Measurements from ENCODE around the gene PTPN3.
"Not testable (repeated sequence)": the region's sequence is repeated elsewhere in the genome, so short reads cannot be mapped to it uniquely, and the experiment has no call there.

The PTPN3 gene, protein sequence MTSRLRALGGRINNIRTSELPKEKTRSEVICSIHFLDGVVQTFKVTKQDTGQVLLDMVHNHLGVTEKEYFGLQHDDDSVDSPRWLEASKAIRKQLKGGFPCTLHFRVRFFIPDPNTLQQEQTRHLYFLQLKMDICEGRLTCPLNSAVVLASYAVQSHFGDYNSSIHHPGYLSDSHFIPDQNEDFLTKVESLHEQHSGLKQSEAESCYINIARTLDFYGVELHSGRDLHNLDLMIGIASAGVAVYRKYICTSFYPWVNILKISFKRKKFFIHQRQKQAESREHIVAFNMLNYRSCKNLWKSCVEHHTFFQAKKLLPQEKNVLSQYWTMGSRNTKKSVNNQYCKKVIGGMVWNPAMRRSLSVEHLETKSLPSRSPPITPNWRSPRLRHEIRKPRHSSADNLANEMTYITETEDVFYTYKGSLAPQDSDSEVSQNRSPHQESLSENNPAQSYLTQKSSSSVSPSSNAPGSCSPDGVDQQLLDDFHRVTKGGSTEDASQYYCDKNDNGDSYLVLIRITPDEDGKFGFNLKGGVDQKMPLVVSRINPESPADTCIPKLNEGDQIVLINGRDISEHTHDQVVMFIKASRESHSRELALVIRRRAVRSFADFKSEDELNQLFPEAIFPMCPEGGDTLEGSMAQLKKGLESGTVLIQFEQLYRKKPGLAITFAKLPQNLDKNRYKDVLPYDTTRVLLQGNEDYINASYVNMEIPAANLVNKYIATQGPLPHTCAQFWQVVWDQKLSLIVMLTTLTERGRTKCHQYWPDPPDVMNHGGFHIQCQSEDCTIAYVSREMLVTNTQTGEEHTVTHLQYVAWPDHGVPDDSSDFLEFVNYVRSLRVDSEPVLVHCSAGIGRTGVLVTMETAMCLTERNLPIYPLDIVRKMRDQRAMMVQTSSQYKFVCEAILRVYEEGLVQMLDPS

GRCh38 chr9:109498195-109499092 lies at the start of gene PTPN3:
Gene PTPN3, minus strand, starts transcription at chr9:109498307. Its CDS starts 34,873 bp downstream, at chr9:109463434.
- DNase-seq: no peak

DNA sequence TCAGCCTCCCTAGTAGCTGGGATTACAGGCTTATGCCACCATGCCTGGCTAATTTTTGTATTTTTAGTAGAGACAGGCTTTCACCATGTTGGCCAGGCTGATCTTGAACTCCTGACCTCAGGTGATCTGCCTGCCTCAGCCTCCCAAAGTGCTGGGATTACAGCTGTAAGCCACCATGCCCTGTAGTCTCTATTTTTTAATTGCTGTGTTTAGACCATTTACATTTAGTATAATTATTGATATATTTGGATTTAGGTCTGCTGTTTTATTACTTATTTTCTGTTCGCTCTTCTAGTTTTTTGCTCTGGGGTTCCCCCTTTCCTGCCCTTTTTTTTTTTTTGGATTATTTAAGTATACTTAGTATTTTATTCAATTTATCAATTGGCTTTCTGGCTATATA lies 46.8 kb upstream of the PTPN3 start:
- not testable (repeated sequence) for DNase-seq

GRCh38 chr9:109542922-109543321 lies 44.8 kb upstream of the PTPN3 start:
- DNase-seq: no peak

- DNase-seq: no peak
Observed at GRCh38 chr9:109538346-109538745, 40.2 kb upstream of the PTPN3 start.

DNA sequence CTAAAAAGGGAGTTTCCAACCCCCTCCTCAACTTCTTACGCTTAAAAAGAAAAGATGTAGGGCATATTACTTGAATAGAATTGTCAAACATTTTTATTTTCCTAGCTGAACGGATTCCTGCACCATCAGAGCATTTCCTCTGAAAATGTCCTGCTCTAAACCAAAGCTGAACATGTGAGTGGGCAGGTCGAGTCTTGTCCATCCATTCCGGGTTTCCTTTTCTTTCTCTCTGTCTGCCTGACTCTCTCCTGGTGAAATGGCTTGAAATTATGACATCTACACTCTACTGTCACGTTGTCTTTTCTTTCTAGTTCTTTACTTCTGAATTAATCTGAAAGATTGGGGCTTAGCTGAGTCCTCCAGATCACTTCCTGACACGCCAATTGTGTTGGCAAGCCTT lies 39.2 kb upstream of the PTPN3 start:
- DNase-seq: no peak

DNA sequence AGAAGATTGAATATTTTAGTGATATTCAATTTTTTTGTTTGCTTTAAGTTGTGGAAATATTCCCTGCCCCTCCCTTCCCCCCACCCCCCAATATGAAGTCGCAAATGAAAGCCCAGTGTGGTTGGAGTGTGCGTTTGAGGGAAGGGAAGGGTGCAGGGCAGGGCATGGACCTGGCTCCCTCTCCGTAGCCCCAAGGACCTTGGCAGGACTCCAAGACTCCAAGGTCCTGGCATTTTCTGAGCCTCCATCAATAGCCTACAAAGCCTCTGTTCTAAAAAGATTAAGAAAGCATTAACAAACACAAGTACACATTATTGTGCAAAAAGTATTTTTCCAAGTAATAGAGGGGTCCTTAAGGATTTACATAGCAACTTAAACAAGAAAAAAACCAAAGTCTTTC lies 38.8 kb upstream of the PTPN3 start:
- no peak for DNase-seq

DNA sequence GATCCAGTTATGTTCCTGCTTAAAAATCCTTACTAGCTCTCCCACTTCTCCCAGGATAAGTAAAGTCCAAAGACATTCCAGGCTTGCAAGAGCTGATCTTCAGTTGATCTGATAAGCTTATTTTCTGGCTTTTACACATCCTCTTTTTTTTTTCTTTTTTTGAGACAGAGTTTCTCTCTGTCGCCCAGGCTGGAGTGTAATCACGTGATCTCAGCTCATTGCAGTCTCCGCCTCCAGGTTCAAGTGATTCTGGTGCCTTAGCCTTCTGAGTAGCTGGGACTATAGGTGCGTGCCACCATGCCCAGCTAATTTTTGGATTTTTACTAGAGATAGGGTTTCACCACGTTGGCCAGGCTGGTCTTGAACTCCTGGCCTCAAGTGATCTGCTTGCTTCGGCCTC lies 37.3 kb upstream of the PTPN3 start:
- no peak for DNase-seq

- DNase-seq: no peak
Observed at GRCh38 chr9:109534151-109534550, 36.0 kb upstream of the PTPN3 start.

DNA sequence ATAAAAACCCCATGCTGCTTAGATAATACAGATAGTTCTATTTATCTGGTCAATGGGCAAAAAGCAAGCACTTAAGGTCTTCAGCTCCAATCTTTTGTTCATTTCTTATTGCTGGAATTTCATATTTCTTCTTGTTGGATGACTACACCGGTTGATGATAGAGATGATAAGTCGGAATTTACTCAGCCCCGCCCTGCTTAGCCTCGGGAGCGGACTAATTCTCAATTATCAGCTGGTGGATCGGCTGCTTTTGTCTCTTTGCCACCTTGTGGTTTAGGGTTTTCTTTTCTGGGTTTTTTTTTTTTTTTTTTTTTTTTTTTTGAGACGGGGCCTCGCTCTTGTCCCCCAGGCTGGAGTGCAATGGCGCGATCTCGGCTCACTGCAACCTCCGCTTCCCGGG lies 34.5 kb upstream of the PTPN3 start:
- not testable (repeated sequence) for DNase-seq

DNA sequence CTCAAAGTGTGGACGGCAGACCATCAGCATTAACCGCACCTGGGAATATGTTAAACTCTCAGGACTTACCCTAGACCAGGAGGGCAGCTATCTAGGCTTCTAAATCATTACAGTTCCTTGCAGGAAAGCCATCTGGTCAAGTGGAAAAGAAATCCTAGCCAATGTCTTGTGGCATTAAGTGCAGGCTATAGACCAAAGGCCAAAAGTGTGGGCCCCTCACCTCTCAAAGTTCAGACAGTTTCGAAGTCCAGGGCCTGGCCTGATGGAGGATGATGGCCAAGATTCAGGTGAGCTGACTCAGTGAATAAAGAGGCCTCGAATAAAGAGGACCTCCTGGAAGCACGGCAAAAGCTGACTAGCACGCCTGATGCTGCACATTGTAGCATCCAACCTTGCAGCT lies 24.0 kb upstream of the PTPN3 start:
- DNase-seq: no peak

DNA sequence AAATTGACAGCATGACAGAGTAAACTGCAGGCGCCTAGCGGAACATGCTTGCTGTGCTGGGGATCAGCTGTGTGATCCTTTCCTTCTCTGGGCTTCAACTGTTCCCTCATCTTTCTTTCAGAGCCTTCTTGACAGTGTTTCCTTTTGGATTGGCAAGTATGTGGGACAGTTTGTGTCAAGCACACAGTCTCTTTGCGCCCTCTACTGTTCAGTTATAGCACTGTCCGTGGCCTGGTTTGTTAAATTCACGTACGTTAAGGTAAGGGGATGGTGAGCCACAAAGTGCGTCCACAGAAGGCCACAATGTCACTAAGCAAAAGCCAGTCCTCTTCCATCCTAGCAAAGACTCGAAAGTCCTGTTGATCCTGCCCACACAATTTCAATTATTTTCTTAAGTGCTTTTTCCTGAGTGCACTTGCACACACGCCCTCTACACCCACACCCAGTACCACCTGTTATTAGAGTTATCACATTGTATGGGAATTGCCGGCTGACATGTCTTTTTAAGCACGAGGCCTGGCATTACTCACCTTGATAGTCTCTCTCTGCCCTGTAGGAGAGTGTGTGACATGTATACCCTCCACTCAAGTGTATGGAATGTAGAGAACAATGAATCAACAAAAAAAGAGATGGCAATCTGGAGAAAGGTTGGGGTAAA lies 22.5 kb upstream of the PTPN3 start:
- DNase-seq: peak; percentile 62

DNA sequence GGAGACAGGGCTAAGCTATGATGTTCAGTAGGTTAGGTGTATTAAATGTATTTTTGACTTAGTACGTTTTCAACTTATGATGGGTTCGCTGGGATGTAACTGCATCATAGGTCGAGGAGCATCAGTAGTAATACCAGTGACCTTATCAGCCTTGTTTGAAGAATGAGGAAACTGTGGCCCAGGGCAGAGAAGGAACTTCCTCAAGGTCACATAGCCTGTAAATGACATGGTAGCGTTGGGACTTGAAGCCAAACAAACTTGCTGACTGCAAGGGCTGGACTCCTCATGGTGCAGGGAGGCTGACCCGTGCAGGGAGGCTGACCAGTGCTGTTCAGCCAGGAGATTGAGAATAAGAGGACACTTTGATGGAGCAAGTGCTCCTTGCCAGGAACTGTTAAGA lies 21.3 kb upstream of the PTPN3 start:
- no peak for DNase-seq

- no peak for DNase-seq
Observed at GRCh38 chr9:109518621-109519335, 20.7 kb upstream of the PTPN3 start.

- DNase-seq: no peak
Observed at GRCh38 chr9:109517901-109518377, 19.8 kb upstream of the PTPN3 start.

DNA sequence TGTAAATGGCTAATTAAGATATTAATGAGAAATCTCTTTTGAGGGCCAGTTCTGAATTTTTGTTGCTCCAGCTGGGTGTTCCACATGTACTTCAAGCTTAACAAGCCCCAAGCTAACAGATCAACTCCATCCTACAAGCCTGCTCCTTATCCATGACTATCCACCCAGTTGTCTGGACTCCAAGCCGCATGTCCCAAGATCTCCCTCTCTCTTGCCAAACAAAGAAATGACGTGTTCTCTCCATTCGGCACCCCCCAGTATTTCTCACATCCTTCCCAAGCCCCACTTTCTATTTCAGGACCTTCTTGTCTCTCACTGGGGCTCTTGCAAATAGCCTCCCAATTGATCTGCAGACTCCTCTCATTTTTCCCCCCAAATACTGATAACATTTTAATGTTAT lies 15.8 kb upstream of the PTPN3 start:
- DNase-seq: no peak

- DNase-seq: no peak
Observed at GRCh38 chr9:109512170-109512756, 14.2 kb upstream of the PTPN3 start.

DNA sequence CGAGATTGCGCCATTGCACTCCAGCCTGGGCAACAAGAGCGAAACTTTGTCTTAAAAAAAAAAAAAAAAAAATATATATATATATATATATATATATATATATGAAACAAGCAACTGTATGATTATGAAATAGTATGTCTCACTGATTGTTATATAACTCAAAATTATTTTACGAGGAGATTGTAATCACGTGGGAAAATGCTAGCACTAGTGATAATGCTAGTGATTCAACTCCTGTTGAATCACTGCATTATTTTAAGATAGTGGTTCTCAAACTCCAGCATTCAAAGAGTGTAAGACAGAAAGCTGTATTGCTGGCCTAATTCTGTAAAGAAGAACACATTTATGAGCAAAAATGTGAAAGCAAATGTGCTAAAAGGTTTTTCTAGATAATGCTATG lies 12.4 kb upstream of the PTPN3 start:
- no peak for DNase-seq

DNA sequence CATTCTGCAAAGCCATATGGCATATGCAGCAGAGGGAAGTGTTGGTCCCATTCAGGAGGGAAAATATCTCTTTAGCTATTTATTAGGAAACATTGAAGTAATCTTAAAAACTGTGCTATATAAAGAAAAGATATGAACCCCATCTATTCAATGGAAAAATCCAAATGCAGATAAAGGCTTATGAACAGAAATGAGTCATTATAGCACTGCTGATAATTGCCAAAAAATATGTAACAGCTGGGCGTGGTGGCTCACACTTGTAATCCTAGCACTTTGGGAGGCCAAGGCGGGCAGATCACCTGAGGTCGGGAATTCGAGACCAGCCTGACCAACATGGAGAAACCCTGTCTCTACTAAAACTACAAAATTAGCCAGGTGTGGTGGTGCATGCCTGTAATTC lies 11.9 kb upstream of the PTPN3 start:
- DNase-seq: not testable (repeated sequence)

- no peak for DNase-seq
Observed at GRCh38 chr9:109509611-109510010, 11.5 kb upstream of the PTPN3 start.

DNA sequence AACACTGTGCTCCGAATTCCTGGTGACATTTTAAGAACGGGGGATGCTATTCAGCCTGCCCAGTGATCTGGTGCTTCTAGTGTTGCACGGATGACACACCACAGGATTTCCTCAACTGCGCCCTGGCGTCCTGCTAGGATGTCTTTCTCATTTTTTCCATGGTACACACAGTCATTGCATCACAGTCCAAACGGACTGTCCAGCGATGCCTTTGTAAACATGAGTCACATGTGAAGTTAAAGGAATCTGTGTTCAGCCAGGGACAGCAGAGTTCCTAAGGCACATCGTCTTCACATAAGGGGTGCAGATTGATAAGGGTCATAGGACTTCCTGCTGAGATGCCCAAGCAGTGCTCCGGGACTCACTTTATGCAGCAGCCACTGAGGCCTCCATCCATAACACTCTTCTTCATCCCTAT lies 9.3 kb upstream of the PTPN3 start:
- DNase-seq: no peak

GRCh38 chr9:109506097-109506712 lies 8.1 kb upstream of the PTPN3 start:
- no peak for DNase-seq
